Thoracic aorta (tissue), 2 donors: ENCODE measurements around the gene ZNF205. TPM values are rescaled to one million over a fixed set of nuclear protein-coding genes. Genes with fewer than 3 reads are reported as not detected.

ENCODE experiments used
- ATAC-seq: fragments of 150-250 bp; one replicate; pipeline ENCODE4 v1.8.0; 2017; ENCODE audit warnings: low read depth; ENCODE audit not compliant: insufficient number of reproducible peaks, low FRiP score
- DNase-seq: peaks from one replicate; pipeline ENCODE4 v3.0.0-alpha.2; 2020; ENCODE audit warnings: low spot score
- H3K27ac ChIP-seq, 2 donors: fragments of 200-600 bp; sonication (generic); 1 replicate in 1 of 2; 2 replicates in 1 of 2; pipeline ENCODE4 v1.5.1; 2016; ENCODE audit warnings: mild to moderate bottlenecking in 2 of 2, moderate library complexity in 2 of 2
- H3K27me3 ChIP-seq: fragments of 200-600 bp; sonication (generic); replicated peaks from 2 replicates; pipeline ENCODE4 v1.6.0; 2016; ENCODE audit warnings: mild to moderate bottlenecking; ENCODE audit not compliant: insufficient read depth
- H3K36me3 ChIP-seq: fragments of 200-600 bp; sonication (generic); one replicate; pipeline ENCODE4 v1.5.1; 2016
- H3K4me1 ChIP-seq, 2 donors: fragments of 200-600 bp; sonication (generic); 1 replicate in 1 of 2; 2 replicates in 1 of 2; pipeline versions ENCODE4 v1.5.1 to v1.6.0; 2016; ENCODE audit warnings: low read depth in 2 of 2, mild to moderate bottlenecking in 1 of 2; ENCODE audit not compliant: control insufficient read depth in 1 of 2
- H3K4me3 ChIP-seq: fragments of 200-600 bp; sonication (generic); 2 replicates; pipeline ENCODE4 v1.5.1; 2016; ENCODE audit warnings: mild to moderate bottlenecking
- H3K9me3 ChIP-seq: fragments of 200-600 bp; sonication (generic); 2 replicates; pipeline ENCODE4 v1.5.1; 2016
- CTCF ChIP-seq: fragments of 200-600 bp; sonication (generic); IDR thresholded peaks from one replicate; pipeline ENCODE4 v1.5.1; 2019; ENCODE audit warnings: antibody characterized with exemption
- total RNA-seq, 2 donors: library from RNA; depleted of rRNA; stranded (reverse); fragments of >200 nt; gene quantifications; one replicate each; pipeline versions ENCODE4 v1.1.0 to v1.2.3, GENCODE V29; 2016

ZNF205 gene
- total RNA-seq, 2 donors from 2014 or later = 16.4 to 19.4 TPM

- ATAC-seq = peak; percentile 25
- Histone ChIP-seq H3K9me3 (no peaks in the 10 kb centered on the region), H3K4me1 (peaks cover 7 to 18% of the 10 kb centered on the region in 2 donors), H3K4me3 (peak overlapping the region; percentile 94), H3K36me3 (no peaks in the 10 kb centered on the region), H3K27ac (peak overlapping the region; percentile 59 to 68), H3K27me3 (no peaks in the 10 kb centered on the region)
- DNase-seq = no peak
- TF ChIP-seq CTCF = peak; percentile 25
Observed at GRCh38 chr16:3149630-3150345, 37.4 kb downstream of the ZNF205 start.

- peak; percentile 82 for DNase-seq
- H3K4me1 ChIP-seq = peaks cover 7 to 18% of the 10 kb centered on the region in 2 donors
- H3K27ac ChIP-seq = peak overlapping the region; percentile 68 to 80
- no peaks in the 10 kb centered on the region for H3K27me3 ChIP-seq
- H3K36me3 ChIP-seq = no peaks in the 10 kb centered on the region
- peak overlapping the region; percentile 94 for H3K4me3 ChIP-seq
- H3K9me3 ChIP-seq = no peaks in the 10 kb centered on the region
- ATAC-seq = peak; percentile 73
- no peak for TF ChIP-seq CTCF
Observed at GRCh38 chr16:3150346-3151218, 38.2 kb downstream of the ZNF205 start.

GRCh38 chr16:3152027-3152276 is 39.6 kb downstream of the ZNF205 start:
- no peak for TF ChIP-seq CTCF
- Histone ChIP-seq H3K27ac (peak overlapping the region in 1 of 2 donors; percentile 51), H3K27me3 (no peaks in the 10 kb centered on the region), H3K4me3 (peak overlapping the region; percentile 94), H3K4me1 (peaks cover 7 to 19% of the 10 kb centered on the region in 2 donors), H3K36me3 (no peaks in the 10 kb centered on the region), H3K9me3 (no peaks in the 10 kb centered on the region)
- DNase-seq = no peak
- no peak for ATAC-seq

GRCh38 chr16:3152277-3152990 is 40.0 kb downstream of the ZNF205 start:
- no peaks in the 10 kb centered on the region for H3K27me3 ChIP-seq
- H3K36me3 ChIP-seq = no peaks in the 10 kb centered on the region
- peak overlapping the region; percentile 51 to 60 for H3K27ac ChIP-seq
- no peaks in the 10 kb centered on the region for H3K9me3 ChIP-seq
- peak overlapping the region; percentile 94 for H3K4me3 ChIP-seq
- peak; percentile 19 for TF ChIP-seq CTCF
- H3K4me1 ChIP-seq = peaks cover 7 to 24% of the 10 kb centered on the region in 2 donors
- ATAC-seq = peak; percentile 53
- DNase-seq = peak; percentile 77

GRCh38 chr16:3152991-3153368 is 40.6 kb downstream of the ZNF205 start:
- Histone ChIP-seq H3K27ac (peak overlapping the region; percentile 51 to 60), H3K4me1 (peaks cover 7 to 30% of the 10 kb centered on the region in 2 donors), H3K36me3 (no peaks in the 10 kb centered on the region), H3K4me3 (peak overlapping the region; percentile 94), H3K9me3 (no peaks in the 10 kb centered on the region), H3K27me3 (no peaks in the 10 kb centered on the region)
- ATAC-seq = no peak
- DNase-seq = no peak
- TF ChIP-seq CTCF = no peak
